Mesothelial cell of epicardium (in vitro differentiated cells): ENCODE results near the gene RYR2. TPM values are rescaled to one million over a fixed set of nuclear protein-coding genes. Genes with fewer than 3 reads are reported as not detected.

Experiments used
- DNase-seq, 2 experiments: peaks; one replicate each; pipeline ENCODE4 v3.0.0; 2021; ENCODE audit warnings: low spot score in 2 of 2; ENCODE audit not compliant: unreplicated experiment in 2 of 2
- H3K27ac Mint-ChIP-seq: 2 replicates; pipeline ENCODE4 v1.8.0; 2021; ENCODE audit warnings: mixed read lengths
- H3K27me3 Mint-ChIP-seq: 2 replicates; pipeline ENCODE4 v1.8.0; 2021; ENCODE audit warnings: low read depth, mixed read lengths
- H3K36me3 Mint-ChIP-seq: 2 replicates; pipeline ENCODE4 v1.8.0; 2021; ENCODE audit warnings: mixed read lengths
- H3K4me1 Mint-ChIP-seq: 2 replicates; pipeline ENCODE4 v1.8.0; 2021; ENCODE audit warnings: mixed read lengths
- H3K4me3 Mint-ChIP-seq: 2 replicates; pipeline ENCODE4 v1.8.0; 2021; ENCODE audit warnings: mild to moderate bottlenecking, moderate library complexity, mixed read lengths
- H3K9me3 Mint-ChIP-seq: 2 replicates; pipeline ENCODE4 v1.8.0; 2021; ENCODE audit warnings: mixed read lengths
- CTCF ChIP-seq: fragments of 200-600 bp; sonication (generic); IDR thresholded peaks from one replicate; pipeline ENCODE4 v1.5.0; 2021; ENCODE audit warnings: antibody characterized with exemption; ENCODE audit not compliant: unreplicated experiment
- total RNA-seq: library from RNA; stranded (reverse); gene quantifications from 3 replicates; pipeline ENCODE4 v1.2.1, GENCODE V29; 2021

The RYR2 gene
- total RNA-seq, 1 donor from 2014 or later: 6.1 TPM

GRCh38 chr1:237386362-237387143 is 344.6 kb downstream of the RYR2 start:
- peak overlapping the region; percentile 24 for H3K27ac Mint-ChIP-seq
- no peak for DNase-seq

DNA sequence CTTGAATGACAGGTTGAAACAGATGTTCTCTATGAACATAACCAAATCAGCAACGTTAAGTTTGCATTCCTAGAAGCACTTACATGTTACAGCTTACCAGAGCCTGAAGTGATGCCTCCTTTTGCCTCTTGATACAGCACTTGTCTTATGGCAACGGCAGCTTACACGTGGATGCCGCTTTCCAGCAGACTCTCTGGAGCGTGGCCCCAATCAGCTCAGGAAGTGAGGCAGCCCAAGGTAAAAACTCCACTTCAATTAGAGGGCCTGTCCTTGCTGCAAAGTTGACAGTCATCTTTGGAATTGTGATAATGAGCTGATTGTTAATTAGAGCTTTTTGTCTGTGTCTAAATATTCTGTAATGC is 345.1 kb downstream of the RYR2 start:
- Mint-ChIP-seq H3K27me3 (no peaks in the 10 kb centered on the region), H3K36me3 (no peaks in the 10 kb centered on the region), H3K9me3 (no peaks in the 10 kb centered on the region), H3K4me1 (peaks cover 24% of the 10 kb centered on the region), H3K27ac (no peak overlapping the region), H3K4me3 (no peak overlapping the region)
- no peak for DNase-seq
- TF ChIP-seq CTCF: no peak

More at GRCh38 chr1:237386362-237387143, 344.6 kb downstream of the RYR2 start:
- Mint-ChIP-seq H3K4me3 (no peak overlapping the region), H3K9me3 (no peaks in the 10 kb centered on the region), H3K27me3 (no peaks in the 10 kb centered on the region), H3K36me3 (no peaks in the 10 kb centered on the region), H3K4me1 (peaks cover 24% of the 10 kb centered on the region)
- TF ChIP-seq CTCF: peak; percentile 58

GRCh38 chr1:237390823-237391222 is 348.8 kb downstream of the RYR2 start:
- DNase-seq: no peak
- Mint-ChIP-seq H3K36me3 (peaks cover 2% of the 10 kb centered on the region), H3K4me3 (no peak overlapping the region), H3K27me3 (no peaks in the 10 kb centered on the region), H3K4me1 (peaks cover 18% of the 10 kb centered on the region), H3K27ac (no peak overlapping the region), H3K9me3 (no peaks in the 10 kb centered on the region)
- TF ChIP-seq CTCF: no peak

DNA sequence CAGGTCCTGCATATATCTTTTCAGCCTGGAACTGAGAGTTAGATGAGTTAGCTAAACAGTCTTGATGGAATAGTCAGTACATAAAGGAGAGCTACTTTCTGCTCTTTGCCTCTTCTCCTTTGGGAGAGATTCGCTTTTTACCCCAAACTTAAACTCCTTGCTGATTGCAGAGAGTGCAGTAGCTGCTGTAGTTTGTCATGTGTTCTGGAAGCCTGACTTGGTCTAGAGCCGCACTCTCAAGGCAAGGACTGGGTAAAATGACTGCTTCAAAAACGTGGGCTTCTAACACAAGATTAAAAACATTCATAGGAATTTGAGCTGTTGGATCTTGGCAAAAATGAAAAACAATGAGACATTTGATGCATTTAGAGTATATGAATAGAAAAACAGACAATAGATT is 351.6 kb downstream of the RYR2 start:
- Mint-ChIP-seq H3K36me3 (peaks cover 3% of the 10 kb centered on the region), H3K4me1 (peaks cover 30% of the 10 kb centered on the region), H3K4me3 (no peak overlapping the region), H3K27me3 (no peaks in the 10 kb centered on the region), H3K27ac (no peak overlapping the region), H3K9me3 (no peaks in the 10 kb centered on the region)
- DNase-seq: no peak
- TF ChIP-seq CTCF: no peak

DNA sequence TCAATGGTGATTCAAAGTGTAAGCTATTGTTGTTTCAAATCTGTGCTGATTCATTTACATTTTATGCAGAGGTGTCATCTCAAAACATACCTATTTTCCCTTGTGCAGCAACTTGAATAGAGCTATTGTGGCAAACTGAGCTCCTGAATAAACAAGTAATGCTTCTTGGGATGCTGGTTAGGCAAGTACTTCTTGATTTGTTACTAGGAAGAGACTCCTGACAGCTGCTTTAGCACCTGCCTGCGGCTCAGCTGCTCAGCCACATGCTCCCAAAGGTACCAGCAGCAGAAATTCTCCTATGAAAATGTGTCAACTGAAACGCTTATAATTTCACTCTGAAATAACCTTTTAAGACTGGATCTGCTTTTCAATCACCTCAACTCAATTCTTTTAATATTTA is 352.3 kb downstream of the RYR2 start:
- TF ChIP-seq CTCF: no peak
- peaks cover 5% of the 10 kb centered on the region for H3K36me3 Mint-ChIP-seq
- no peak overlapping the region for H3K27ac Mint-ChIP-seq
- H3K9me3 Mint-ChIP-seq: peaks cover 2% of the 10 kb centered on the region
- H3K27me3 Mint-ChIP-seq: no peaks in the 10 kb centered on the region
- H3K4me3 Mint-ChIP-seq: no peak overlapping the region
- no peak for DNase-seq
- peaks cover 30% of the 10 kb centered on the region for H3K4me1 Mint-ChIP-seq
